Small intestine (tissue), 7 donors: ENCODE data around the gene ST7. TPM values are rescaled to one million over a fixed set of nuclear protein-coding genes. Genes with fewer than 3 reads are reported as not detected.

Experiments used
- DNase-seq, 2 donors: peaks; one replicate each; pipeline versions ENCODE4 v3.0.0 to v3.0.0-alpha.2; 2013
- FAIRE-seq: peaks from 2 replicates; lab custom pipeline; 2012; peaks lifted over from hg19 to GRCh38; lab: Jason Lieb, UNC
- H3K27ac ChIP-seq, 3 donors: one replicate each; pipeline ENCODE4 v1.5.1; 2013; ENCODE audit warnings: low read length in 2 of 3, mild to moderate bottlenecking in 2 of 3, control low read depth in 1 of 3, inconsistent platforms in 1 of 3, low read depth in 1 of 3, moderate library complexity in 1 of 3
- H3K27me3 ChIP-seq, 3 donors: one replicate each; pipeline ENCODE4 v1.6.1; 2013; ENCODE audit warnings: low read length in 3 of 3, inconsistent platforms in 1 of 3; ENCODE audit not compliant: control insufficient read depth in 3 of 3, insufficient read depth in 3 of 3
- H3K36me3 ChIP-seq, 3 donors: one replicate each; pipeline ENCODE4 v1.6.1; 2013; ENCODE audit warnings: low read length in 3 of 3, inconsistent platforms in 1 of 3, low read depth in 1 of 3, mild to moderate bottlenecking in 1 of 3, moderate library complexity in 1 of 3; ENCODE audit not compliant: control insufficient read depth in 3 of 3, insufficient read depth in 2 of 3
- H3K4me1 ChIP-seq, 3 donors: one replicate each; pipeline ENCODE4 v1.6.1; 2013; ENCODE audit warnings: low read length in 2 of 3, inconsistent platforms in 1 of 3, low read depth in 1 of 3, mild to moderate bottlenecking in 1 of 3, moderate library complexity in 1 of 3; ENCODE audit not compliant: control insufficient read depth in 3 of 3, insufficient read depth in 2 of 3
- H3K4me3 ChIP-seq, 3 donors: one replicate each; pipeline ENCODE4 v1.5.1; 2013; ENCODE audit warnings: low read length in 3 of 3, control low read depth in 1 of 3, inconsistent platforms in 1 of 3, low read depth in 1 of 3, mild to moderate bottlenecking in 1 of 3, moderate library complexity in 1 of 3
- H3K9me3 ChIP-seq, 2 donors: one replicate each; pipeline ENCODE4 v1.6.1; 2013; ENCODE audit warnings: low read depth in 1 of 2, low read length in 1 of 2; ENCODE audit not compliant: control insufficient read depth in 2 of 2, insufficient read depth in 1 of 2
- WGBS, 3 donors: extraction: QIAGEN DNeasy Blood & Tissue Kit; methylation state at CpG; one replicate each; pipeline ENCODE4 v1.1.7; 2013; 5-methylcytosine and 5-hydroxymethylcytosine counted together
- polyA plus RNA-seq, 4 donors: library from polyadenylated mRNA; stranded (reverse) in 3 of 4; unstranded in 1 of 4; fragments of 200-250 nt in 3 of 4; fragments of 120-200 nt in 1 of 4; gene quantifications; one replicate each; pipeline versions ENCODE4 v1.2.1 to v1.2.3, GENCODE V29; 2013
- donor health status: healthy with polysubstance abuse.
- donor health status: control.
- donor health status: control.
- donor health status: Bipolar disorder and iron deficiency.
- donor health status: healthy.

Gene ST7
- polyA plus RNA-seq, 4 donors: 8.3 to 27.7 (median 13.0) TPM

DNA sequence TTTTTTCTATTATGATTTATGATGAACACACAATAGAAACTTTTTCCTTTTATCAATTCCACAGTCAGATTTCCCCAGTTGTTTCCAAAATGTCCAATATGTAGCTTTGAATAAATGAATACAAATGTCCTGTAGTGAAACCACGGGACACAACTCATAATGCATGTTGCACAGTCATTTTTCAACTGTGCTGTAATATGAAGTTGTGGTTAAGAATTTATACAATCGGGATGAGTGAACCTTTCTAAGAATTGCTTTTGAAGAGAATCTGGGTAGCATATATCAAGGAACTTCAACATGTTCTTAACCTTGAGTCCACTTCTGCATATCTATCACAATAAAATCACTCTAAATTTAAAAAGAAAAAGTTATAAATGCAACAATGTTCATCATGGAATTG is 14.6 kb upstream of the ST7 start:
- Histone ChIP-seq H3K4me1 (no peaks in the 10 kb centered on the region), H3K4me3 (no peak overlapping the region), H3K27me3 (no peaks in the 10 kb centered on the region), H3K27ac (no peak overlapping the region), H3K36me3 (no peaks in the 10 kb centered on the region), H3K9me3 (no peaks in the 10 kb centered on the region)
- 71 to 85% (median 72%) methylated on average over 2 of the region's 2 CpGs for WGBS, 3 donors
- DNase-seq (no peak), FAIRE-seq (no peak)

DNA sequence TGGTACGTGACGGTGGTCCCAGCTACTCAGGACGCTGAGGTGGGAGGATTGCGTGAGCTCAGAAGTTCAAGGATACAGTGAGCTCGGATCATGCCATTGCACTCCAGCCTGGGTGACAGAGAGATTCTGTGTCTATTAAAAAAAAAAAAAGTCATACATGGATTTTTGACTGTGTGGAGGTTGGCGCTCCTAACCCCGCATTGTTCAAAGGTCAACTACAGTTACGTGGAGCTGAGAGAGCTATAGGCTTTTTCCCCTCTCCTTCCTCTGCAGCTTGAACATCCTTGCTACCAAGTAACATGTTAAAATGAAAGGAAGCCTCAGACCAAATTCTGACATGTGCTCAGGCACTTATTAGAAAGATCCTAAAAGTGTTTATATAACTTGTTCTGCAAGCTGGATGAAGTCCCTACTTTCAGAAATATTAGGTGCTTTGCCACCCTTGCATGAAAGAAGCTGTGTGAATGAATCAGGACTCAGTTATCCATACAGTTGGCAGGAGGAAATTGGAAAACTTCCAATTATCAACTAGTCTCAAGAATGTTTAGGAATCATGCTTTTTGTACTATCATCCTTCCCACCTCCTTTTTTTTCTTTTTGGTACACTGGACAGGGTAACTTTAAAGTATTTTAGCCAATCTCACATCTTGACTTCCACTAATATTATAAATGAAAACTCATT is 12.5 kb upstream of the ST7 start:
- no peak for DNase-seq
- no peak overlapping the region for H3K27ac ChIP-seq
- no peaks in the 10 kb centered on the region for H3K4me1 ChIP-seq
- no peaks in the 10 kb centered on the region for H3K27me3 ChIP-seq
- no peaks in the 10 kb centered on the region for H3K9me3 ChIP-seq
- H3K4me3 ChIP-seq: no peak overlapping the region
- no peak for FAIRE-seq
- no peaks in the 10 kb centered on the region for H3K36me3 ChIP-seq
- WGBS, 3 donors: 67 to 74% (median 71%) methylated on average over 8 of the region's 8 CpGs

DNA sequence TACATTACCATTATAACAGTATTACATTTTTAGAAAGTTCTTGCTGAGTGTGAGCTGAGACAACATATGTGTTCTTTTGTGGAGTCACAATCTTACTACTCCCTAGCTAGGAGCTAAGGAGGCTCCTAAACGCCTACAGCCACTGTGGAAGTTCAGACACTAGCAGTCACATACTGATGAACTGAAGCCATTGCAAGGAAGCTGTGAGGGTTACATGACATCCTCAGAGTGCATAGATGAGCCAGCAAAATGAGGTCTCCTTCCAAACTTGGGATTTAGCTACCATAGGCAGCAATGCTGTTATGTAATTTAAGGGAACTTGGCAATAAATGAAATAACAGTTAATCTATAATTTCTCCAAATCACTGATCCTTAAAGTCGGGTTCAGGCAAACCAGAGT is 10.8 kb upstream of the ST7 start:
- H3K4me1 ChIP-seq: no peaks in the 10 kb centered on the region
- H3K36me3 ChIP-seq: no peaks in the 10 kb centered on the region
- H3K9me3 ChIP-seq: no peaks in the 10 kb centered on the region
- DNase-seq (no peak), FAIRE-seq (no peak)
- no peaks in the 10 kb centered on the region for H3K27me3 ChIP-seq
- 72 to 80% (median 78%) methylated on average over 2 of the region's 2 CpGs for WGBS, 3 donors
- no peak overlapping the region for H3K27ac ChIP-seq
- H3K4me3 ChIP-seq: no peak overlapping the region

DNA sequence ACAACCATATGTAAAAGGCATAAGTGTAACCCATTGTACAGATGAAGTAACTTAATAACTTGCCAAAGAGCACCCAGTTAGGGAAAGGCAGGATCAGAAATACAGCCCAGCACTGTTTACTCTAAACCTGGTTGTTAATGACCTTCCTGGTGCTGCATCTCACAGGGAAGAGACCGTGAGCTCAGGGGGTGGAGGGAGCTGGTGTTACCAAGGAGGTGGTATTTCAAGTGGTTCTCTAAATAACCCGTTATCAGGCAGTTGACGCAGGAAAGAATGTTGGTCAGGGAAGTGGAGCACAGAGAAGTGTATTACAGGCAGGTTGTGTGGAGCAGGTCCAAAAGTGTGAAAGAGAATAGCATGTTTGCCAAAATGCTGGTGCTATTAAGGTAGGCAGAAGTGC is 4.4 kb upstream of the ST7 start:
- Histone ChIP-seq H3K9me3 (no peaks in the 10 kb centered on the region), H3K27me3 (no peaks in the 10 kb centered on the region), H3K4me3 (no peak overlapping the region), H3K27ac (no peak overlapping the region), H3K36me3 (no peaks in the 10 kb centered on the region), H3K4me1 (peaks cover 0 to 8% (median 2%) of the 10 kb centered on the region in 3 donors)
- DNase-seq (no peak), FAIRE-seq (no peak)
- 64 to 75% (median 68%) methylated on average over 3 of the region's 3 CpGs for WGBS, 3 donors

DNA sequence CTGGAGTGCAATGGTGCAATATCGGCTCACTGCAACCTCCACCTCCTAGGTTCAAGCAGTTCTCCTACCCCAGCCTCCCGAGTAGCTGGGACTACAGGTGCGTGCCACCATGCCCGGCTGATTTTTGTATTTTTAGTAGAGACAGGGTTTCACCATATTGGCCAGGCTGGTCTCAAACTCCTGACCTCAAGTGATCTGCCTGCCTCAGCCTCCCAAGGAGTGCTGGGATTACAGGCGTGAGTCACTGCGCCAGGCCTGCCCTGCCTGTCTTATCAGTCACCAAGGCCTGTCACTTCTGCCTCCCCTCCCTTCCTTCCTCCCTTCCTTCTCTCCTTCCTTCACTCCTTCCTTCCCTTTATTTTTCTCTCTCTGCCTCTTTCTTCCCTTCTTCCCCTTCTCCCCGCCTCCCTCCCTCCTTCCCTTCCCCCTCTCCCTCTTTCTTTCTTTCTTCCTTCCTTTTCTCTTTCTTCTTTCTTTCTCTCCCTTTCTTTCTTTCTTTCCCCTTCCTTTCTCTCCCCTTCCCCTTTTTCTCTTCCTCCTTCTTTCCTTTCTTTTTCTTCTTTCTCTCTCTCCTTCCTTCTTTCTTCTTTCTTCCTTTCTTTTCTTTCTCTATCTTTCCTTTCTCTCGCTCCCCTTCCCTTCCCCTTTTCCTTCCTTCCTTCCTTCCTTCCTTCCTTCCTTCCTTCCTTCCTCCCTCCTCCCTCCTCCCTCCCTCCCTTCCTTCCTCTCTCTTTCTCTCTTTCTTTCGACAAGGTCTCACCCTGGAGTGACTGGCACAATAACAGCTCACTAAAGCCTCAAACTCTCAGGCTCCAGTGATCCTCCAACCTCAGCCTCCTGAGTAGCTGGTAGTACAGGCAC is 3.1 kb upstream of the ST7 start:
- H3K36me3 ChIP-seq: no peaks in the 10 kb centered on the region
- FAIRE-seq (no peak), DNase-seq (no peak)
- H3K4me1 ChIP-seq: peaks cover 0 to 8% (median 4%) of the 10 kb centered on the region in 3 donors
- no peak overlapping the region for H3K27ac ChIP-seq
- H3K9me3 ChIP-seq: no peaks in the 10 kb centered on the region
- no peak overlapping the region for H3K4me3 ChIP-seq
- H3K27me3 ChIP-seq: no peaks in the 10 kb centered on the region
- 88 to 98% (median 93%) methylated on average over 8 to 9 of the region's 9 CpGs for WGBS, 3 donors

DNA sequence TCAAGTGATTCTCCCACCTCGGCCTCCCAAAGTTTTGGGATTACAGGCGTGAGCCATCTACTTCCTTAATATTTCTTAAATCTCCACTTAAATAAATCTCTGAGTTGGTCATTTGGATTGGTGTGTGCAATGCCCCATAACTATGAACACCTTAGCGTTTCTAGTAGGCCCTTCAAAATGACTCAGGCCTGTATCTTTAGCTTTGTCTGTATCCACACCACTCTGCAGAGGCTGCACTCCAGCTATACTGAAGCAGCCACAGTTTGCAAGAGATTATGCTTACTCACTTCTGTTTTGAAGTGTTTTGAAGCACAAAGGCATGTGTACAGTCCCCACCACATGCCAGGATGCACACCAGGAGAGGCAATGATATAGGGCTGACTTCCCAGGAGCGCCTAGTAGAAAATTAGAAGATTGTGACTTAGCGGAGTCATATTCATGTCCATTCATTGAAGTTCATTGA is 2.4 kb upstream of the ST7 start:
- DNase-seq (no peak), FAIRE-seq (no peak)
- no peaks in the 10 kb centered on the region for H3K36me3 ChIP-seq
- no peaks in the 10 kb centered on the region for H3K9me3 ChIP-seq
- no peak overlapping the region for H3K27ac ChIP-seq
- peaks cover 0 to 8% (median 4%) of the 10 kb centered on the region in 3 donors for H3K4me1 ChIP-seq
- no peak overlapping the region for H3K4me3 ChIP-seq
- no peaks in the 10 kb centered on the region for H3K27me3 ChIP-seq
- WGBS, 3 donors: 95 to 98% (median 96%) methylated on average over 5 of the region's 5 CpGs

DNA sequence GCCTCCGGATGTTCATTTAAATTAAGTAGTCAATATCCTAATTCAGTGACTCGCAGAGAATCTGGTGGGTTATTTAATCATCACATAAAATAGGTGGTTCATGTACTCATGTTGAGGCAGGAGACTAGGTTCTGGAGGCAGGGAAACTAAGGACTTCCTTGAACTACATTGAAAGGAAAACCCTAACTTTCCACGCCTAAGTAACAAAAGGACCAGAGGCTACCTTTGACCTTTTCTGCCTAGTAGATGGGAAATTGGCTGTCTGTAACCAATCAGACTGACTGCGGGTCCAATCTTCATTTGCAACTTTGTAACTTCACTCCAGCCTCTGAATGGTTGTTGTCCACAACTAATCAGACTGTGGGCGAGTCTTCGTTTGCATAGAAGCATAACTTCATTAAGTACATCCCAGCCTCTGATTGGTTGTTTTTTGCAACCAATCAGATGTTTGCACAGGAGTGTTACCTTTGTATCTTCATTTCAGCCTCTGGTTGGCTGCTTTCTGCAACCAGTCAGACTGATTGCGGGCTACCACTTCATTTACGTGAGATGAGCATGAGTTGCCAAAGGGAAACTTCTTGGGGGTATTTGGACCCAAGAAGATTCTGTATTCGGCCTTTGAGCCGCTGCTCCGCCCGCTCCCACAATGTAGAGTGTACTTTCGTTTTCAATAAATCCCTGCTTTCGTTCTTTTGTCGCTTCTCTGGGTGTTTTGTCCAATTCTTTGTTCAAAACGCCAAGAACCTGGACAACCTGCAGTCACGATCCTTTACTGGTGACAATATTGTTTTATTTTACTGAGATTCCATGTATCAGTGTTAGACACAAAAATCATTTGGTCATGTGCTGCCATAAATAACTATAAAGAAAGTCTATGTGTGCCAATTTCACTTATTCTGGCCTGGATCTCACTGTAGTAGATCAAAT is 1.7 kb upstream of the ST7 start:
- 29 to 72% (median 49%) methylated on average over 17 of the region's 17 CpGs for WGBS, 3 donors
- peaks cover 0 to 4% (median 0%) of the 10 kb centered on the region in 3 donors for H3K36me3 ChIP-seq
- no peaks in the 10 kb centered on the region for H3K9me3 ChIP-seq
- H3K27ac ChIP-seq: no peak overlapping the region
- peaks cover 0 to 8% (median 4%) of the 10 kb centered on the region in 3 donors for H3K4me1 ChIP-seq
- DNase-seq (peak; percentile 32 to 97), FAIRE-seq (no peak)
- no peaks in the 10 kb centered on the region for H3K27me3 ChIP-seq
- H3K4me3 ChIP-seq: peak overlapping the region in 2 of 3 donors; percentile 0 to 31
